H9 (cell line): ENCODE results near the gene MOV10L1. TPM values are rescaled to one million over a fixed set of nuclear protein-coding genes. Genes with fewer than 3 reads are reported as not detected.

ENCODE experiments used
- DNase-seq: peaks from one replicate; pipeline ENCODE4 v3.0.0-alpha.2; 2017
- H2AFZ ChIP-seq: one replicate; pipeline ENCODE4 v1.6.1; 2013; ENCODE audit warnings: mild to moderate bottlenecking, low read length, control low read depth, moderate library complexity
- H2AK5ac ChIP-seq: 2 replicates; pipeline ENCODE4 v1.6.1; 2013; ENCODE audit warnings: low read length, control low read depth, mixed read lengths; ENCODE audit not compliant: insufficient read length
- H2BK120ac ChIP-seq: one replicate; pipeline ENCODE4 v1.6.1; 2013; ENCODE audit warnings: low read depth, mild to moderate bottlenecking, low read length, control low read depth, inconsistent platforms; ENCODE audit not compliant: poor library complexity, severe bottlenecking
- H2BK12ac ChIP-seq: 2 replicates; pipeline ENCODE4 v1.6.1; 2013; ENCODE audit warnings: low read length, control low read depth, mixed read lengths, low read depth; ENCODE audit not compliant: insufficient read length
- H2BK15ac ChIP-seq: 2 replicates; pipeline ENCODE4 v1.6.1; 2013; ENCODE audit warnings: low read depth, low read length, control low read depth
- H2BK20ac ChIP-seq: one replicate; pipeline ENCODE4 v1.6.1; 2013; ENCODE audit warnings: low read depth, mild to moderate bottlenecking, low read length, control low read depth, inconsistent platforms; ENCODE audit not compliant: poor library complexity, severe bottlenecking
- H2BK5ac ChIP-seq: 2 replicates; pipeline ENCODE4 v1.6.1; 2013; ENCODE audit warnings: low read length, control low read depth, mixed read lengths; ENCODE audit not compliant: insufficient read length
- H3K14ac ChIP-seq: 2 replicates; pipeline ENCODE4 v1.6.1; 2013; ENCODE audit warnings: low read length, control low read depth; ENCODE audit not compliant: insufficient read depth
- H3K18ac ChIP-seq: 2 replicates; pipeline ENCODE4 v1.6.1; 2013; ENCODE audit warnings: low read depth, mild to moderate bottlenecking, mixed read lengths, low read length, control low read depth; ENCODE audit not compliant: insufficient read length
- H3K23ac ChIP-seq: 2 replicates; pipeline ENCODE4 v1.6.1; 2013; ENCODE audit warnings: low read length, control low read depth, mixed read lengths, low read depth; ENCODE audit not compliant: insufficient read length
- H3K23me2 ChIP-seq: 2 replicates; pipeline ENCODE4 v1.6.1; 2013; ENCODE audit warnings: low read depth, mild to moderate bottlenecking, mixed read lengths, low read length, control low read depth; ENCODE audit not compliant: insufficient read length, poor library complexity, severe bottlenecking
- H3K27ac ChIP-seq: 2 replicates; pipeline ENCODE4 v1.5.1; 2013; ENCODE audit warnings: low read length, control low read depth, mixed read lengths, low read depth; ENCODE audit not compliant: insufficient read length
- H3K27me3 ChIP-seq: 2 replicates; pipeline ENCODE4 v1.6.1; 2013; ENCODE audit warnings: low read length, control low read depth, inconsistent platforms; ENCODE audit not compliant: insufficient read depth
- H3K4ac ChIP-seq: 2 replicates; pipeline ENCODE4 v1.6.1; 2013; ENCODE audit warnings: low read depth, mild to moderate bottlenecking, control low read depth, inconsistent platforms, low read length, moderate library complexity
- H3K4me1 ChIP-seq: 2 replicates; pipeline ENCODE4 v1.6.1; 2013; ENCODE audit warnings: low read length, control low read depth, inconsistent platforms; ENCODE audit not compliant: insufficient read depth
- H3K4me2 ChIP-seq: 2 replicates; pipeline ENCODE4 v1.6.1; 2013; ENCODE audit warnings: low read length, control low read depth, mixed read lengths; ENCODE audit not compliant: insufficient read length, insufficient read depth
- H3K56ac ChIP-seq: 2 replicates; pipeline ENCODE4 v1.6.1; 2013; ENCODE audit warnings: low read depth, mild to moderate bottlenecking, mixed read lengths, low read length, control low read depth; ENCODE audit not compliant: insufficient read length
- H3K79me1 ChIP-seq: 2 replicates; pipeline ENCODE4 v1.6.1; 2013; ENCODE audit warnings: low read depth, mild to moderate bottlenecking, moderate library complexity, low read length, control low read depth, inconsistent platforms; ENCODE audit not compliant: insufficient read depth, poor library complexity, severe bottlenecking
- H3K79me2 ChIP-seq: 2 replicates; pipeline ENCODE4 v1.6.1; 2013; ENCODE audit warnings: low read length, control low read depth, inconsistent platforms; ENCODE audit not compliant: insufficient read depth
- H3K9ac ChIP-seq: 2 replicates; pipeline ENCODE4 v1.6.1; 2013; ENCODE audit warnings: low read length, control low read depth, mixed read lengths; ENCODE audit not compliant: insufficient read length; ENCODE audit errors: extremely low read depth
- H3K9me3 ChIP-seq: one replicate; pipeline ENCODE4 v1.6.1; 2013; ENCODE audit warnings: low read depth, low read length, inconsistent platforms; ENCODE audit not compliant: control insufficient read depth
- H3T11ph ChIP-seq: one replicate; pipeline ENCODE4 v1.6.1; 2013; ENCODE audit warnings: mild to moderate bottlenecking, low read length, control low read depth, inconsistent platforms
- H4K20me1 ChIP-seq: one replicate; pipeline ENCODE4 v1.6.1; 2013; ENCODE audit not compliant: control insufficient read depth, insufficient read length, insufficient read depth
- H4K5ac ChIP-seq: 2 replicates; pipeline ENCODE4 v1.6.1; 2013; ENCODE audit warnings: low read depth, mild to moderate bottlenecking, mixed read lengths, low read length, control low read depth; ENCODE audit not compliant: insufficient read length
- H4K8ac ChIP-seq: replicated peaks from 2 replicates; pipeline ENCODE4 v1.6.1; 2013; ENCODE audit warnings: low read length, control low read depth, mixed read lengths, low read depth; ENCODE audit not compliant: insufficient read length
- H4K91ac ChIP-seq: 2 replicates; pipeline ENCODE4 v1.6.1; 2013; ENCODE audit warnings: low read depth, mild to moderate bottlenecking, moderate library complexity, mixed read lengths, low read length, control low read depth; ENCODE audit not compliant: insufficient read length
- H3K27ac Mint-ChIP-seq, 3 experiments: 2 replicates in 2 of 3; 3 replicates in 1 of 3; pipeline ENCODE4 v1.8.0; 2020 to 2021; ENCODE audit warnings: mixed read lengths in 3 of 3, mild to moderate bottlenecking in 1 of 3, moderate library complexity in 1 of 3
- H3K27me3 Mint-ChIP-seq: 2 replicates; pipeline ENCODE4 v1.8.0; 2021; ENCODE audit warnings: low read depth, mild to moderate bottlenecking, moderate library complexity, mixed read lengths
- H3K36me3 Mint-ChIP-seq, 3 experiments: 2 replicates in 2 of 3; 3 replicates in 1 of 3; pipeline ENCODE4 v1.8.0; 2020 to 2021; ENCODE audit warnings: low read depth in 3 of 3, mixed read lengths in 3 of 3; ENCODE audit not compliant: insufficient read depth in 1 of 3
- H3K4me1 Mint-ChIP-seq, 2 experiments: 2 replicates each; pipeline ENCODE4 v1.8.0; 2020; ENCODE audit warnings: mixed read lengths in 2 of 2
- H3K4me3 Mint-ChIP-seq, 2 experiments: 2 replicates in 1 of 2; 3 replicates in 1 of 2; pipeline ENCODE4 v1.8.0; 2020 to 2021; ENCODE audit warnings: mild to moderate bottlenecking in 2 of 2, mixed read lengths in 2 of 2, moderate library complexity in 1 of 2
- H3K9me3 Mint-ChIP-seq, 2 experiments: 2 replicates in 1 of 2; 3 replicates in 1 of 2; pipeline ENCODE4 v1.8.0; 2020; ENCODE audit warnings: mild to moderate bottlenecking in 2 of 2, mixed read lengths in 2 of 2, moderate library complexity in 1 of 2
- CTCF ChIP-seq: fragments of 200-600 bp; sonication (generic); conservative IDR thresholded peaks from 3 replicates; pipeline ENCODE4 v1.8.0; 2021; ENCODE audit warnings: antibody characterized with exemption, mild to moderate bottlenecking
- WGBS: extraction: QIAGEN DNeasy Blood & Tissue Kit; methylation state at CpG from one replicate; pipeline ENCODE4 v1.1.7; 2013; ENCODE audit warnings: missing lambda C conversion rate, low lambda C conversion rate, mixed read lengths; ENCODE audit not compliant: insufficient read length; ENCODE audit errors: extremely low coverage; 5-methylcytosine and 5-hydroxymethylcytosine counted together
- total RNA-seq: library from RNA; stranded (reverse); gene quantifications from 2 replicates; pipeline ENCODE4 v1.2.1, GENCODE V29; 2021

The MOV10L1 gene
- total RNA-seq, 1 experiment from 2014 or later, result not detected

- H3K4me1 Mint-ChIP-seq, result peaks cover 19 to 24% of the 10 kb centered on the region in 2 experiments
- no peak overlapping the region for H3K4me3 Mint-ChIP-seq
- H3K9me3 Mint-ChIP-seq, result peaks cover 3 to 4% of the 10 kb centered on the region in 2 experiments; a peak in 3 of 5 replicates
- H4K5ac ChIP-seq, result no peak overlapping the region
- no peak overlapping the region for H4K91ac ChIP-seq
- 0 out of 2 replicates have a peak, but pooled peaks cover 2% of the 10 kb centered on the region for H3K27me3 ChIP-seq
- no peak overlapping the region for H2AFZ ChIP-seq
- H3K9me3 ChIP-seq, result no peaks in the 10 kb centered on the region
- H3K56ac ChIP-seq, result no peak overlapping the region
- no peak overlapping the region; a peak in 1 of 7 replicates for H3K27ac Mint-ChIP-seq
- H3K27me3 Mint-ChIP-seq, result peaks cover 23% of the 10 kb centered on the region
- H3K14ac ChIP-seq, result no peak overlapping the region
- H3K9ac ChIP-seq, result no peak overlapping the region
- H3K23ac ChIP-seq, result no peak overlapping the region
- H4K20me1 ChIP-seq, result no peaks in the 10 kb centered on the region
- no peak overlapping the region for H3T11ph ChIP-seq
- no peak overlapping the region for H2BK120ac ChIP-seq
- no peaks in the 10 kb centered on the region for H3K4me1 ChIP-seq
- H2BK12ac ChIP-seq, result no peak overlapping the region
- H2BK20ac ChIP-seq, result no peak overlapping the region
- no peak overlapping the region for H3K27ac ChIP-seq
- no peak overlapping the region for H2BK15ac ChIP-seq
- H2AK5ac ChIP-seq, result no peak overlapping the region
- DNase-seq, result no peak
- no peaks in the 10 kb centered on the region for H3K23me2 ChIP-seq
- no peak for TF ChIP-seq CTCF
- H4K8ac ChIP-seq, result no peak overlapping the region
- H3K79me2 ChIP-seq, result no peaks in the 10 kb centered on the region
- WGBS, result no CpG with 5 or more reads among the region's 21 CpGs
- no peak overlapping the region for H3K4ac ChIP-seq
- no peak overlapping the region for H3K4me2 ChIP-seq
- H3K18ac ChIP-seq, result no peak overlapping the region
- no peak overlapping the region for H2BK5ac ChIP-seq
- H3K36me3 Mint-ChIP-seq, result no peaks in the 10 kb centered on the region; a peak in 1 of 7 replicates
- H3K79me1 ChIP-seq, result no peaks in the 10 kb centered on the region
Observed at GRCh38 chr22:50082961-50083461, 6.8 kb upstream of the MOV10L1 start.
